ENCODE data around the gene MRPL53. TPM values are rescaled to one million over a fixed set of nuclear protein-coding genes. Genes with fewer than 3 reads are reported as not detected.

The MRPL53 gene
- total and polyA plus RNA-seq, 2 experiments from 2014 or later, result 7.7 to 65.1 TPM

- H3K27ac Mint-ChIP-seq, result no peak overlapping the region
- Histone ChIP-seq H4K20me1 (replicated peaks; ENCODE audit: insufficient read depth) (peaks cover 11% of the 10 kb centered on the region), H2AFZ (peak overlapping the region; percentile 96), H3K27me3 (ENCODE audit: insufficient read depth) (peaks cover 98% of the 10 kb centered on the region), H3K4me3 (peak overlapping the region; percentile 71), H3K79me2 (replicated peaks; ENCODE audit: insufficient read depth) (peaks cover 8% of the 10 kb centered on the region), H3K4me2 (peak overlapping the region; percentile 95), H3K27ac (ENCODE audit: low read depth) (no peak overlapping the region), H3K9me2 (ENCODE audit: insufficient read depth) (no peaks in the 10 kb centered on the region), H3K4me1 (ENCODE audit: insufficient read depth) (peaks cover 56% of the 10 kb centered on the region), H3F3A (replicated peaks; ENCODE audit: low read depth) (peaks cover 41% of the 10 kb centered on the region), H3K36me3 (ENCODE audit: insufficient read depth) (peaks cover 7% of the 10 kb centered on the region; the same call in 1 of the 2 replicates)
- TF ChIP-seq STAT1 (IDR thresholded peaks at IDR 0.05; ENCODE audit: unreplicated experiment) (no peak), EZH2phosphoT487 (IDR thresholded peaks at IDR 0.05; ENCODE audit: unreplicated experiment) (peak; percentile 78), CREB1 (CRISPR knock-in tag; IDR thresholded peaks at IDR 0.05; ENCODE audit: low read depth) (no peak), EZH2 (IDR thresholded peaks at IDR 0.05; ENCODE audit: low read depth, unreplicated experiment) (peak; percentile 97), CTCF (conservative IDR thresholded peaks at IDR 0.05; ENCODE audit: low read depth in 2 of 2) (no peak)
- H3K9me3 Mint-ChIP-seq, result no peaks in the 10 kb centered on the region
- no peak for ATAC-seq
- H3K4me3 Mint-ChIP-seq, result peak overlapping the region; percentile 86
- peaks cover 99% of the 10 kb centered on the region for H3K27me3 Mint-ChIP-seq (ENCODE audit: insufficient read depth, low read depth, poor library complexity)
- peaks cover 61% of the 10 kb centered on the region for H3K4me1 Mint-ChIP-seq
- H3K36me3 Mint-ChIP-seq (ENCODE audit: low read depth), result peaks cover 28% of the 10 kb centered on the region
- DNase-seq (ENCODE audit: low spot score), result no peak
These were observed 29.8 kb upstream of the MRPL53 start for GRCh38 chr2:74502147-74502719.

- peaks cover 55% of the 10 kb centered on the region for H3K4me1 Mint-ChIP-seq
- H4K20me1 ChIP-seq (replicated peaks; ENCODE audit: insufficient read depth), result peaks cover 11% of the 10 kb centered on the region
- no peak for TF ChIP-seq NANOG (IDR thresholded peaks at IDR 0.05; ENCODE audit: borderline replicate concordance)
- TF ChIP-seq POLR2AphosphoS5 (IDR thresholded peaks at IDR 0.05; ENCODE audit: low read depth), result no peak
- TF ChIP-seq ZNF114 (CRISPR knock-in tag; IDR thresholded peaks at IDR 0.05), result no peak
- no peak for TF ChIP-seq ZNF462 (CRISPR knock-in tag; IDR thresholded peaks at IDR 0.05)
- TF ChIP-seq EZH2phosphoT487 (IDR thresholded peaks at IDR 0.05; ENCODE audit: unreplicated experiment), result no peak
- TF ChIP-seq CTCF (conservative IDR thresholded peaks at IDR 0.05; ENCODE audit: low read depth in 2 of 2), result no peak
These were observed 29.0 kb upstream of the MRPL53 start for GRCh38 chr2:74501335-74502071.

More at GRCh38 chr2:74501335-74502071, 29.0 kb upstream of the MRPL53 start:
- DNase-seq (ENCODE audit: low spot score) (peak; percentile 55), ATAC-seq (no peak)
- Histone ChIP-seq H3K4me2 (peak overlapping the region; percentile 95), H3K27ac (ENCODE audit: low read depth) (no peak overlapping the region), H3K27me3 (ENCODE audit: insufficient read depth) (peaks cover 100% of the 10 kb centered on the region), H3K36me3 (ENCODE audit: insufficient read depth) (peaks cover 7% of the 10 kb centered on the region; the same call in 1 of the 2 replicates), H3K79me2 (replicated peaks; ENCODE audit: insufficient read depth) (peaks cover 5% of the 10 kb centered on the region), H3K9me2 (ENCODE audit: insufficient read depth) (no peaks in the 10 kb centered on the region), H3K4me1 (ENCODE audit: insufficient read depth) (peaks cover 52% of the 10 kb centered on the region), H2AFZ (peak overlapping the region; percentile 96; the same call in 1 of the 2 replicates), H3F3A (replicated peaks; ENCODE audit: low read depth) (peaks cover 43% of the 10 kb centered on the region), H3K4me3 (peak overlapping the region; percentile 71)
- Mint-ChIP-seq H3K9me3 (no peaks in the 10 kb centered on the region), H3K27me3 (ENCODE audit: insufficient read depth, low read depth, poor library complexity) (peaks cover 99% of the 10 kb centered on the region), H3K4me3 (peak overlapping the region; percentile 86), H3K27ac (no peak overlapping the region), H3K36me3 (ENCODE audit: low read depth) (peaks cover 22% of the 10 kb centered on the region)
